ENCODE data around the gene SPOCK1.

SPOCK1 gene

DNA sequence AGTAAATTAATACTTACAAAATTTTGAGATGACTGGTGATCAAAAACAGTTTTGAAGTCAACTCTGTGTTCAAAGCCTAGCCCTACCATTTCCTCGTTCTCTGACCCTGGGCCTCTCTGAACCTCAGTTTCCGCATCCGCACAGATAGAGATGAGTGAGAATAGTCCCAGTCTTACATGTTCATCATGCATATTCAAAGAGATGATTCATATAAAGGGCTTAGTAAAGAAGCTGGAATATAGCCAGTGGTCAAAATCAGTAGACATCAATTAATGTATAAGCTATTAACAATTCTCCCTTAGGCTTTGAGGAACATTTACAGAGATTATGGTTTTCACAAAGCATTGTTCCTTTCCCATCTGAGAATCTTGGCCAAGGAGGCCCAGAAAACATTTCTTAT is 250.6 kb downstream of the SPOCK1 start:
- no peak for DNase-seq (ENCODE audit: low read depth in 1 of 2, low spot score in 1 of 2)
- H3K27me3 ChIP-seq (ENCODE audit: insufficient read depth, poor library complexity, severe bottlenecking) = no peaks in the 10 kb centered on the region
- H3K27ac ChIP-seq (replicated peaks) = no peak overlapping the region
- no peak overlapping the region for H3K4me3 ChIP-seq (replicated peaks; ENCODE audit: insufficient read depth, low read length)
- TF ChIP-seq SPI1 (IDR thresholded peaks at IDR 0.05; ENCODE audit: borderline replicate concordance, low read depth) (no peak), POLR2AphosphoS5 (IDR thresholded peaks at IDR 0.05; ENCODE audit: low read depth) (no peak), GABPA (IDR thresholded peaks at IDR 0.05; ENCODE audit: low read depth) (no peak)
- TF ChIP-seq, protein P1, sequence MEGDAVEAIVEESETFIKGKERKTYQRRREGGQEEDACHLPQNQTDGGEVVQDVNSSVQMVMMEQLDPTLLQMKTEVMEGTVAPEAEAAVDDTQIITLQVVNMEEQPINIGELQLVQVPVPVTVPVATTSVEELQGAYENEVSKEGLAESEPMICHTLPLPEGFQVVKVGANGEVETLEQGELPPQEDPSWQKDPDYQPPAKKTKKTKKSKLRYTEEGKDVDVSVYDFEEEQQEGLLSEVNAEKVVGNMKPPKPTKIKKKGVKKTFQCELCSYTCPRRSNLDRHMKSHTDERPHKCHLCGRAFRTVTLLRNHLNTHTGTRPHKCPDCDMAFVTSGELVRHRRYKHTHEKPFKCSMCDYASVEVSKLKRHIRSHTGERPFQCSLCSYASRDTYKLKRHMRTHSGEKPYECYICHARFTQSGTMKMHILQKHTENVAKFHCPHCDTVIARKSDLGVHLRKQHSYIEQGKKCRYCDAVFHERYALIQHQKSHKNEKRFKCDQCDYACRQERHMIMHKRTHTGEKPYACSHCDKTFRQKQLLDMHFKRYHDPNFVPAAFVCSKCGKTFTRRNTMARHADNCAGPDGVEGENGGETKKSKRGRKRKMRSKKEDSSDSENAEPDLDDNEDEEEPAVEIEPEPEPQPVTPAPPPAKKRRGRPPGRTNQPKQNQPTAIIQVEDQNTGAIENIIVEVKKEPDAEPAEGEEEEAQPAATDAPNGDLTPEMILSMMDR (IDR thresholded peaks at IDR 0.05; ENCODE audit: insufficient read depth, low read length) = no peak
- TF ChIP-seq, protein P2, sequence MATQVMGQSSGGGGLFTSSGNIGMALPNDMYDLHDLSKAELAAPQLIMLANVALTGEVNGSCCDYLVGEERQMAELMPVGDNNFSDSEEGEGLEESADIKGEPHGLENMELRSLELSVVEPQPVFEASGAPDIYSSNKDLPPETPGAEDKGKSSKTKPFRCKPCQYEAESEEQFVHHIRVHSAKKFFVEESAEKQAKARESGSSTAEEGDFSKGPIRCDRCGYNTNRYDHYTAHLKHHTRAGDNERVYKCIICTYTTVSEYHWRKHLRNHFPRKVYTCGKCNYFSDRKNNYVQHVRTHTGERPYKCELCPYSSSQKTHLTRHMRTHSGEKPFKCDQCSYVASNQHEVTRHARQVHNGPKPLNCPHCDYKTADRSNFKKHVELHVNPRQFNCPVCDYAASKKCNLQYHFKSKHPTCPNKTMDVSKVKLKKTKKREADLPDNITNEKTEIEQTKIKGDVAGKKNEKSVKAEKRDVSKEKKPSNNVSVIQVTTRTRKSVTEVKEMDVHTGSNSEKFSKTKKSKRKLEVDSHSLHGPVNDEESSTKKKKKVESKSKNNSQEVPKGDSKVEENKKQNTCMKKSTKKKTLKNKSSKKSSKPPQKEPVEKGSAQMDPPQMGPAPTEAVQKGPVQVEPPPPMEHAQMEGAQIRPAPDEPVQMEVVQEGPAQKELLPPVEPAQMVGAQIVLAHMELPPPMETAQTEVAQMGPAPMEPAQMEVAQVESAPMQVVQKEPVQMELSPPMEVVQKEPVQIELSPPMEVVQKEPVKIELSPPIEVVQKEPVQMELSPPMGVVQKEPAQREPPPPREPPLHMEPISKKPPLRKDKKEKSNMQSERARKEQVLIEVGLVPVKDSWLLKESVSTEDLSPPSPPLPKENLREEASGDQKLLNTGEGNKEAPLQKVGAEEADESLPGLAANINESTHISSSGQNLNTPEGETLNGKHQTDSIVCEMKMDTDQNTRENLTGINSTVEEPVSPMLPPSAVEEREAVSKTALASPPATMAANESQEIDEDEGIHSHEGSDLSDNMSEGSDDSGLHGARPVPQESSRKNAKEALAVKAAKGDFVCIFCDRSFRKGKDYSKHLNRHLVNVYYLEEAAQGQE (IDR thresholded peaks at IDR 0.05; ENCODE audit: insufficient replicate concordance, low read depth) = no peak

DNA sequence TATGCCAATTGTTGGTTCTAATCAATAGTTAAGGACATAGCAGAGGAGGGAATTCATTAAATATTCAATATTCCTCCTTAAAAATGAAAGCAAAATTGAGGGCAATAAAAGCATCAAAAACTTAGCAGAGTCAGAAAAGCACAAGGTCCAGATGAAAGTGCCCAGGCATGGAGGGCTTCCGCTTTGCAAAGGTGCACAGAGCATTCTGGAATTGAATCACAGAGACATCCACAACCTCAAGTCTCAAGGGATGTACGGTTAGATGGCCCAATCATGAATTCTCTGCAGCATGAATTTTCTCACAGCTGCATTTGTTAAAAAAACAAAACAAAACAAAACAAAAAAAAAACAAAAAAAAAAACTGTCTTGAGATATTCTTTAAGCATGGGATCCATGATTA is 253.7 kb downstream of the SPOCK1 start:
- no peak overlapping the region for H3K27ac ChIP-seq (replicated peaks)
- TF ChIP-seq, protein P1 (IDR thresholded peaks at IDR 0.05; ENCODE audit: insufficient read depth, low read length) = no peak
- TF ChIP-seq GABPA (IDR thresholded peaks at IDR 0.05; ENCODE audit: low read depth) (no peak), SPI1 (IDR thresholded peaks at IDR 0.05; ENCODE audit: borderline replicate concordance, low read depth) (no peak), POLR2AphosphoS5 (IDR thresholded peaks at IDR 0.05; ENCODE audit: low read depth) (no peak)
- TF ChIP-seq, protein P2 (IDR thresholded peaks at IDR 0.05; ENCODE audit: insufficient replicate concordance, low read depth) = no peak
- no peaks in the 10 kb centered on the region for H3K27me3 ChIP-seq (ENCODE audit: insufficient read depth, poor library complexity, severe bottlenecking)
- no peak overlapping the region for H3K4me3 ChIP-seq (replicated peaks; ENCODE audit: insufficient read depth, low read length)
- DNase-seq (ENCODE audit: low read depth in 1 of 2, low spot score in 1 of 2) = no peak

DNA sequence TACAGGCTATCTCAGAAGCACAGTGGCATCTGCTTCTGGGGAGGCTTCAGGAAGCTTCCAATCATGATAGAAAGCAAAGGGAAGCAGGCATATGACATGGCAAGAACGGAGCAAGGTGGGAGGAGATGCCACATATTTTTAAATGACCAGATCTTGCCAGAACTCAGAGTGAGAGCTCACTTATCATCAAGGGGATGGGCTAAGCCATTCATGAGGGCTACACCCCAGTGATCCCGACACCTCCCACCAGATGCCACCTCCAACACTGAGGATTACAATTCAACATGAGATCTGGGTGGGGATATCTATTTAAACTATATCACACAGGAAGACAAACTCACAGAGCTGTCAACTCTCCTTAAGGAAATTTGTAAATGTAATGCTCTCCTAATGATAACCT is 258.8 kb downstream of the SPOCK1 start:
- Histone ChIP-seq H3K27ac (replicated peaks) (no peak overlapping the region), H3K4me3 (replicated peaks; ENCODE audit: insufficient read depth, low read length) (no peak overlapping the region), H3K27me3 (ENCODE audit: insufficient read depth, poor library complexity, severe bottlenecking) (no peaks in the 10 kb centered on the region)
- TF ChIP-seq, protein P1 (IDR thresholded peaks at IDR 0.05; ENCODE audit: insufficient read depth, low read length) = no peak
- TF ChIP-seq, protein P2 (IDR thresholded peaks at IDR 0.05; ENCODE audit: insufficient replicate concordance, low read depth) = no peak
- no peak for TF ChIP-seq GABPA (IDR thresholded peaks at IDR 0.05; ENCODE audit: low read depth)
- no peak for TF ChIP-seq POLR2AphosphoS5 (IDR thresholded peaks at IDR 0.05; ENCODE audit: low read depth)
- no peak for TF ChIP-seq SPI1 (IDR thresholded peaks at IDR 0.05; ENCODE audit: borderline replicate concordance, low read depth)
- DNase-seq (ENCODE audit: low read depth in 1 of 2, low spot score in 1 of 2) = no peak

All from HL-60 (cell line).